ENCODE measurements around the gene PPP1R11.
"Not testable (repeated sequence)": the region's sequence is repeated elsewhere in the genome, so short reads cannot be mapped to it uniquely, and the experiment has no call there.

PPP1R11 gene

GRCh38 chr6:30100154-30100553 is 33.2 kb downstream of the PPP1R11 start:
- DNase-seq = no peak

GRCh38 chr6:30100585-30101443 is 33.8 kb downstream of the PPP1R11 start:
- DNase-seq = peak; percentile 32

- peak; percentile 90 for DNase-seq
These were observed 34.7 kb downstream of the PPP1R11 start for GRCh38 chr6:30101444-30102413.

GRCh38 chr6:30102414-30102969 is 35.5 kb downstream of the PPP1R11 start:
- no peak for DNase-seq

- peak; percentile 91 for DNase-seq
These were observed 36.2 kb downstream of the PPP1R11 start for GRCh38 chr6:30102970-30103871.

GRCh38 chr6:30103872-30104179 is 36.8 kb downstream of the PPP1R11 start:
- no peak for DNase-seq

- DNase-seq = no peak
These were observed 37.7 kb downstream of the PPP1R11 start for GRCh38 chr6:30104661-30105060.

- DNase-seq = no peak
These were observed 44.4 kb downstream of the PPP1R11 start for GRCh38 chr6:30111266-30111856.

- no peak for DNase-seq
These were observed 45.5 kb downstream of the PPP1R11 start for GRCh38 chr6:30112402-30112994.

GRCh38 chr6:30113003-30113759 is 46.2 kb downstream of the PPP1R11 start, which contains the start of gene TRIM31:
TRIM31 (minus strand) TSS chr6:30113090; CDS start chr6:30112805, 285 bp downstream.
- DNase-seq = no peak

- DNase-seq = no peak
These were observed 46.8 kb downstream of the PPP1R11 start for GRCh38 chr6:30113841-30114240.

- no peak for DNase-seq
These were observed 49.7 kb downstream of the PPP1R11 start for GRCh38 chr6:30116724-30117123.

- not testable (repeated sequence) for DNase-seq
These were observed 51.7 kb downstream of the PPP1R11 start for GRCh38 chr6:30118691-30119090.

All from RPMI8226 (cell line).